ENCODE data around the gene UFD1.

Gene UFD1

DNA sequence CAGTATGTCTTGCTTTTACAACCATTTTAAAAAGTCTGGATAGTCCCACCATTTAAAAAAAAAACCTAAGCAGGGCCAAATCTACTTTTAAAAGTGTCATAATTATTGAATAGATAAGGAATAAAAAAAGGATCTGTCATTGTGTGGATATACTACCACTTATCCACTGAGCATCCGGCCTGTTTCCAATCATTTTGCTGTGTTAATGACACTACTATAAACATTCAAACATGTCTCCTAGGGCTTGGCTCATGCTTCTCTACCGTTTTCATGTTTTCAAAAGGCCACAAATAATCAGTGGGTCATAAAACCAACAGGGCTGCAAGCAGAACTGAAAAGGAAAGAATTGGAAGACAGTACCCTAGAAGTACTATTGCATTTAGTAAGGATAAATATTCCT, 19.0 kb downstream of the UFD1 start:
- H3K4me3 ChIP-seq (ENCODE audit: low read depth, low read length) = no peak overlapping the region
- DNase-seq (ENCODE audit: low read depth) = no peak
- TF ChIP-seq, protein P1, sequence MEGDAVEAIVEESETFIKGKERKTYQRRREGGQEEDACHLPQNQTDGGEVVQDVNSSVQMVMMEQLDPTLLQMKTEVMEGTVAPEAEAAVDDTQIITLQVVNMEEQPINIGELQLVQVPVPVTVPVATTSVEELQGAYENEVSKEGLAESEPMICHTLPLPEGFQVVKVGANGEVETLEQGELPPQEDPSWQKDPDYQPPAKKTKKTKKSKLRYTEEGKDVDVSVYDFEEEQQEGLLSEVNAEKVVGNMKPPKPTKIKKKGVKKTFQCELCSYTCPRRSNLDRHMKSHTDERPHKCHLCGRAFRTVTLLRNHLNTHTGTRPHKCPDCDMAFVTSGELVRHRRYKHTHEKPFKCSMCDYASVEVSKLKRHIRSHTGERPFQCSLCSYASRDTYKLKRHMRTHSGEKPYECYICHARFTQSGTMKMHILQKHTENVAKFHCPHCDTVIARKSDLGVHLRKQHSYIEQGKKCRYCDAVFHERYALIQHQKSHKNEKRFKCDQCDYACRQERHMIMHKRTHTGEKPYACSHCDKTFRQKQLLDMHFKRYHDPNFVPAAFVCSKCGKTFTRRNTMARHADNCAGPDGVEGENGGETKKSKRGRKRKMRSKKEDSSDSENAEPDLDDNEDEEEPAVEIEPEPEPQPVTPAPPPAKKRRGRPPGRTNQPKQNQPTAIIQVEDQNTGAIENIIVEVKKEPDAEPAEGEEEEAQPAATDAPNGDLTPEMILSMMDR (IDR thresholded peaks at IDR 0.05; ENCODE audit: control insufficient read depth, extremely low read depth, insufficient read depth) = no peak

DNA sequence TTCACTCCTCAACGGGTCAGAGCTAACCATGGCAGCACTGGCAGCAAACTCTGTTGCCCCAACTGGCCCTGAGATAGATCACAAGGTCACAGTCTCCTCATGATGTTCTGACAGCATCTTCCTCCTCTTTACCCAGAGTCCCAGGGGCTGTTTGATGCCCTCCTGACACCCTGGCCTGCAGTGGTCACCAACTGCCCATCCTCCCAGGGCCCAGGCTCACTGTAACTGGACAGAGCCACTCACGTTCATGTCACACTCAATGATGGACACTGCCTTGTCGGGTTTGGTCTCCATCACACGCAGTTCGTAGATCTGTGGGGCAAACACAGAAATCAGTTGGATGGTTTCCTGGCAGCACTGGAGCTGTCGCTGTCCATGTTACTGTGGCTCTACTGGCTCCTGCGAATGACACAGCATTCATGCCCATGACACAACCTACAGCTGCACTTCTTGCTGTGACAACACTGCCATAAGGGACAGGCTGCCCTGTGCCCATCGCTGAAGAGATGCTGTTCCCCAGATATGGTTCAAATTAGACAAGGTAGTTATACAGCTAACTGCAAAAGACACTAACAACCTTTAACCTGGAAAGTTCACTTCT, 21.1 kb downstream of the UFD1 start:
- TF ChIP-seq, protein P1 (IDR thresholded peaks at IDR 0.05; ENCODE audit: control insufficient read depth, extremely low read depth, insufficient read depth) = no peak
- DNase-seq (ENCODE audit: low read depth) = no peak
- no peak overlapping the region for H3K4me3 ChIP-seq (ENCODE audit: low read depth, low read length)

DNA sequence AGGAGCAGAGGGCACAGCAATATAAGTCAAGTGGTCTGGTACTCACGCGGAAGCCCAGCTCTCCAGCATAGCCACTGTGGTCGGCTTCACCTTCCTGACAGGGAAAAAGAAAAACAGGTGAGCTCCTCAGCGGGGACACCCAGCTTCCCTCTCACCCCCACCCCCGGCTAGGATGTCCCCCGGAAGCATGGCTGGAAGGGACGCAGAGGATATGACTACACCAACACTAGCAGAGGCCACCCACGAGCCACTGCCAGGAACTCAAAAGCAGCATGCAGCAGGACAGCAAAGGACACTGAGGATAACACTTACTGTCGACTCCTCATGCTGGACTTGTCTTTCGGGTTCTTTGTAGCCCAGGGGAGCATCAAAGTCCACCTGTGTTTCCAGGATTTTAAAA, 22.5 kb downstream of the UFD1 start:
- H3K4me3 ChIP-seq (ENCODE audit: low read depth, low read length) = no peak overlapping the region
- TF ChIP-seq, protein P1 (IDR thresholded peaks at IDR 0.05; ENCODE audit: control insufficient read depth, extremely low read depth, insufficient read depth) = no peak

DNA sequence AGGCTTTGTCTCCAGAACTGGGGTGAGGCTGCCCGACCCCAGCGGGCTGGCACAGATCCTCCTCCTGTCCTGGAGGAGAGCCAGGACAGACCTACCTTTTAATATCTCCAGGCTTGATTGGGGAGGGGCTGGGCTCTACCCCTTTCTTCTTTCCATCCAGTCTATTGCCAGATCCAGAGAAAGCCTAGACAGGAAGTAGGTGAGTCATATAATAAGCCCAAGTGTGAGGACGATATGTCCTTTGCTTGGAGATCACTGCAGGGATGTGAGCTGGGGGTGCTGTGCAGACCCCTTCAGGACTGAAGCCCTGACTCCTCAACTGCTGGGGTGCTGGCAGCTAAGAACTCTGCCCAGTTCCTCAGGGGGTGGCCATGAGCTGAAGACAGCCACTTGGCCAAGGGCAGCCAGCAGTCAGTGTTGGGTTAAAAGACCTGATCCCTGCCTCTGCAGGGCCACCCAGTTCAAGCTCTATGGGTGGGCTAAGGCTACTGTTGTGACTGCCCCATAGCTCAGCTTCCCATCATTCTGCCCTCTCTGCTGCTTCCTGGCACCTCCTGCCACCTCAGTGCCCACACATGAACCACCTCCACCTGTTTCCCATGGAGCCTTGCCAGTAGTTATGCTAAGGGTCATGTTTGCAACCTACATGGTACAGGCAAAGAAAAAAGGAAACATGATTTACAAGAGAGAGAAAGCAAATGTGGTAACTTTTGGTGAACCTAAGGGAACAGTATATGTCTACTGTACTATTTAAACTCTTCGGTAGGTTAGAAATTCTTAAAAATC, 23.2 kb downstream of the UFD1 start:
- H3K4me3 ChIP-seq (ENCODE audit: low read depth, low read length) = no peak overlapping the region
- TF ChIP-seq, protein P1 (IDR thresholded peaks at IDR 0.05; ENCODE audit: control insufficient read depth, extremely low read depth, insufficient read depth) = no peak
- DNase-seq (ENCODE audit: low read depth) = no peak

More for the DNA sequence above, 22.5 kb downstream of the UFD1 start:
- DNase-seq (ENCODE audit: low read depth) = no peak

DNA sequence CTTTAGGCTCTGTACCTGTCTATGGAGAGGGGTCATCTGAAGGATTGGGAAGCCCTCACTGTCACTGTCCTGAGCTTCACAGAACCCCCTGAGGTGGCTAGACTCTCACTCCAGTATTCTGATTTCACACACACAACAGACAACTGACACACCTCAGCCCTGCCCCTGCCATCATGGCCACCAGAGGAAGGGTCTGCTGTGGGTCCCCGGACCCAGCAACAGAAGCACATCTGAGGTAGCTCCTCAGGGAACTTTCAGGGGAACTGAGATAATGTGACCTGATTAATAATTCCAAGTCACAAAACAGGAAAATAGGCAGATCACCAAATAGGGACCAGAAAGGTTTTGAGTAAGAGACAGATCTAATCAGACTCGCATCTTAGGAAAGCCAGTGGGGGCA, 24.0 kb downstream of the UFD1 start:
- no peak overlapping the region for H3K4me3 ChIP-seq (ENCODE audit: low read depth, low read length)
- TF ChIP-seq, protein P1 (IDR thresholded peaks at IDR 0.05; ENCODE audit: control insufficient read depth, extremely low read depth, insufficient read depth) = no peak
- DNase-seq (ENCODE audit: low read depth) = no peak

DNA sequence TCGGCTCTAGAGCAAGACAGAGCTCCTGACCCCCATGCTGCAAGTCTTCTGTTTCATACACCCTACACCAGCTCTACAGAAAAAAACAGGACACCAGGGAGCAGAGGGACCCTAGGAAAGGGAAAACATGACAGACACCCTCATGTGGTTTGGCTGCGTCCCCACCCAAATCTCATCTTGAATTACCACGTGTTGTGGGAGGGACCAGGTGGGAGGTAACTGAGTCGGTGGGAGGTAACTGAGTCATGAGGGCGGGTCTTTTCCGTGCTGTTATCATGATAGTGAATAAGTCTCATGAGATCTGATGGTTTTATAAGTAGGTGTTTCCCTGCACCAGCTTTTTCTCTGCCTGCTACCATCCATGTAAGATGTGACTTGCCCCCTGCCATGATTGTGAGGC, 24.8 kb downstream of the UFD1 start:
- H3K4me3 ChIP-seq (ENCODE audit: low read depth, low read length) = no peak overlapping the region
- TF ChIP-seq, protein P1 (IDR thresholded peaks at IDR 0.05; ENCODE audit: control insufficient read depth, extremely low read depth, insufficient read depth) = no peak
- DNase-seq (ENCODE audit: low read depth) = no peak

Data from LNCaP clone FGC (cell line).